Testis (tissue), 2 donors: Measurements from ENCODE around the gene IL17RB.

ENCODE experiments used
- POLR2A ChIP-seq: fragments of 450-650 bp; IDR thresholded peaks from one replicate; pipeline ENCODE4 v1.6.1; 2017; ENCODE audit warnings: antibody characterized with exemption, mild to moderate bottlenecking, moderate library complexity
- TF ChIP-seq, protein P1 (sequence below), 3 experiments: fragments of 450-650 bp in 2 of 3; fragments of 200-600 bp in 1 of 3; sonication (generic) in 1 of 3; IDR thresholded peaks; one replicate each; pipeline ENCODE4 v1.5.1; 2016 to 2019; ENCODE audit warnings: antibody characterized with exemption in 3 of 3, mild to moderate bottlenecking in 2 of 3, moderate library complexity in 1 of 3

GRCh38 chr3:53843195-53844177 is 2.9 kb upstream of the IL17RB start:
- no peak for TF ChIP-seq POLR2A
- TF ChIP-seq, protein P1, sequence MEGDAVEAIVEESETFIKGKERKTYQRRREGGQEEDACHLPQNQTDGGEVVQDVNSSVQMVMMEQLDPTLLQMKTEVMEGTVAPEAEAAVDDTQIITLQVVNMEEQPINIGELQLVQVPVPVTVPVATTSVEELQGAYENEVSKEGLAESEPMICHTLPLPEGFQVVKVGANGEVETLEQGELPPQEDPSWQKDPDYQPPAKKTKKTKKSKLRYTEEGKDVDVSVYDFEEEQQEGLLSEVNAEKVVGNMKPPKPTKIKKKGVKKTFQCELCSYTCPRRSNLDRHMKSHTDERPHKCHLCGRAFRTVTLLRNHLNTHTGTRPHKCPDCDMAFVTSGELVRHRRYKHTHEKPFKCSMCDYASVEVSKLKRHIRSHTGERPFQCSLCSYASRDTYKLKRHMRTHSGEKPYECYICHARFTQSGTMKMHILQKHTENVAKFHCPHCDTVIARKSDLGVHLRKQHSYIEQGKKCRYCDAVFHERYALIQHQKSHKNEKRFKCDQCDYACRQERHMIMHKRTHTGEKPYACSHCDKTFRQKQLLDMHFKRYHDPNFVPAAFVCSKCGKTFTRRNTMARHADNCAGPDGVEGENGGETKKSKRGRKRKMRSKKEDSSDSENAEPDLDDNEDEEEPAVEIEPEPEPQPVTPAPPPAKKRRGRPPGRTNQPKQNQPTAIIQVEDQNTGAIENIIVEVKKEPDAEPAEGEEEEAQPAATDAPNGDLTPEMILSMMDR (IDR thresholded peaks at IDR 0.05), result no peak
